ENCODE results near the gene FLOT1. TPM values are rescaled to one million over a fixed set of nuclear protein-coding genes. Genes with fewer than 3 reads are reported as not detected.

The FLOT1 gene
- total and polyA plus RNA-seq, 2 of the 13 experiments (the other 11 are each of a cell fraction or from before 2014, with no cell fraction given): 82.3 to 130 TPM

DNA sequence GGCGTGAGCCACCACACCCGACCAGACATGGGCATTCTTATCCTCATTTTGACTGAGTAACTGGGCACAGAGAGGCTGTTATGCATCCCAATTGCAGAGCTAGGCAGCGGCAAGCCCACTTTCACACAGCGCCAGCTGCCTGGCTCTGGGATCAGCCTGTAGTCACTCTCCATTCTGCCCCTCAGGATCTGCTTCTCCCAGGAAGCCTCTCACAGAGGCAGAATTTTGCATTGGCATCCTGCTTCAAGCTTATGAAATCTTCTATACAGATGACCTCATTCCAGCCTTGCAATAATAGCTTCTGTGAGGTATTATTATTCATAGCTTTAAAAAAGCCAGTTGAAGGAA is 38.9 kb upstream of the FLOT1 start (continued):
- TF ChIP-seq SYNCRIP (IDR thresholded peaks at IDR 0.05; ENCODE audit: insufficient read depth, low read depth, low read length) (no peak), ZNF709 (CRISPR knock-in tag; IDR thresholded peaks at IDR 0.05) (no peak), RARG (CRISPR knock-in tag; IDR thresholded peaks at IDR 0.05; ENCODE audit: low read depth) (no peak), SRY (CRISPR knock-in tag; IDR thresholded peaks at IDR 0.05) (0 out of 2 replicates have a peak, but pooled peaks have one; percentile 78), TBP (CRISPR knock-in tag; IDR thresholded peaks at IDR 0.05) (no peak), BHLHE40 (IDR thresholded peaks at IDR 0.05; ENCODE audit: low read length) (no peak), ZNF350 (CRISPR knock-in tag; IDR thresholded peaks at IDR 0.05; ENCODE audit: borderline replicate concordance, low read depth) (no peak), ZNF562 (CRISPR knock-in tag; IDR thresholded peaks at IDR 0.05; ENCODE audit: borderline replicate concordance) (no peak), TBX2 (CRISPR knock-in tag; IDR thresholded peaks at IDR 0.05; ENCODE audit: borderline replicate concordance) (no peak), XBP1 (CRISPR knock-in tag; IDR thresholded peaks at IDR 0.05) (0 out of 2 replicates have a peak, but pooled peaks have one; percentile 1), TRAFD1 (CRISPR knock-in tag; IDR thresholded peaks at IDR 0.05; ENCODE audit: borderline replicate concordance) (no peak), CBX1 (IDR thresholded peaks at IDR 0.05; ENCODE audit: low read depth) (no peak), CTCF (CRISPR knock-in tag; IDR thresholded peaks at IDR 0.05) (no peak), PHF20 (CRISPR knock-in tag; IDR thresholded peaks at IDR 0.05) (no peak), ZNF670 (CRISPR knock-in tag; IDR thresholded peaks at IDR 0.05; ENCODE audit: borderline replicate concordance) (0 out of 2 replicates have a peak, but pooled peaks have one; percentile 1), PPARG (CRISPR knock-in tag; conservative IDR thresholded peaks at IDR 0.05) (no peak), ZNF274 (CRISPR knock-in tag; IDR thresholded peaks at IDR 0.05) (0 out of 2 replicates have a peak, but pooled peaks have one; percentile 5), ZNF556 (CRISPR knock-in tag; IDR thresholded peaks at IDR 0.05; ENCODE audit: borderline replicate concordance) (no peak; the same call in 1 of the 2 replicates), ZNF451 (CRISPR knock-in tag; IDR thresholded peaks at IDR 0.05) (no peak), KLF9 (CRISPR knock-in tag; IDR thresholded peaks at IDR 0.05; ENCODE audit: low read depth) (no peak), SNAI1 (CRISPR knock-in tag; IDR thresholded peaks at IDR 0.05; ENCODE audit: borderline replicate concordance) (no peak), ZFP62 (CRISPR knock-in tag; IDR thresholded peaks at IDR 0.05) (no peak), MYPOP (CRISPR knock-in tag; IDR thresholded peaks at IDR 0.05) (no peak), ZSCAN22 (CRISPR knock-in tag; IDR thresholded peaks at IDR 0.05) (no peak), MZF1 (CRISPR knock-in tag; IDR thresholded peaks at IDR 0.05; ENCODE audit: borderline replicate concordance) (no peak), NRL (CRISPR knock-in tag; IDR thresholded peaks at IDR 0.05; ENCODE audit: borderline replicate concordance) (peak; percentile 37; the same call in 1 of the 2 replicates)
- TF ChIP-seq, protein P1, sequence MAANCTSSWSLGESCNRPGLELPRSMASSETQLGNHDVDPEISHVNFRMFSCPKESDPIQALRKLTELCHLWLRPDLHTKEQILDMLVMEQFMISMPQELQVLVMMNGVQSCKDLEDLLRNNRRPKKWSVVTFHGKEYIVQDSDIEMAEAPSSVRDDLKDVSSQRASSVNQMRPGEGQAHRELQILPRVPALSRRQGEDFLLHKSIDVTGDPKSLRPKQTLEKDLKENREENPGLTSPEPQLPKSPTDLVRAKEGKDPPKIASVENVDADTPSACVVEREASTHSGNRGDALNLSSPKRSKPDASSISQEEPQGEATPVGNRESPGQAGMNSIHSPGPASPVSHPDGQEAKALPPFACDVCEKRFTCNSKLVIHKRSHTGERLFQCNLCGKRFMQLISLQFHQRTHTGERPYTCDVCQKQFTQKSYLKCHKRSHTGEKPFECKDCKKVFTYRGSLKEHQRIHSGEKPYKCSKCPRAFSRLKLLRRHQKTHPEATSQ (CRISPR knock-in tag; IDR thresholded peaks at IDR 0.05; ENCODE audit: borderline replicate concordance): no peak
